DMS 273 (cell line): ENCODE results near the gene ETFBKMT.

Source experiments
- DNase-seq: peaks from one replicate; lab custom pipeline; 2025; ENCODE audit not compliant: unreplicated experiment; lab: John Stamatoyannopoulos, UW

Gene ETFBKMT, protein sequence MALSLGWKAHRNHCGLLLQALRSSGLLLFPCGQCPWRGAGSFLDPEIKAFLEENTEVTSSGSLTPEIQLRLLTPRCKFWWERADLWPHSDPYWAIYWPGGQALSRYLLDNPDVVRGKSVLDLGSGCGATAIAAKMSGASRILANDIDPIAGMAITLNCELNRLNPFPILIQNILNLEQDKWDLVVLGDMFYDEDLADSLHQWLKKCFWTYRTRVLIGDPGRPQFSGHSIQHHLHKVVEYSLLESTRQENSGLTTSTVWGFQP

DNA sequence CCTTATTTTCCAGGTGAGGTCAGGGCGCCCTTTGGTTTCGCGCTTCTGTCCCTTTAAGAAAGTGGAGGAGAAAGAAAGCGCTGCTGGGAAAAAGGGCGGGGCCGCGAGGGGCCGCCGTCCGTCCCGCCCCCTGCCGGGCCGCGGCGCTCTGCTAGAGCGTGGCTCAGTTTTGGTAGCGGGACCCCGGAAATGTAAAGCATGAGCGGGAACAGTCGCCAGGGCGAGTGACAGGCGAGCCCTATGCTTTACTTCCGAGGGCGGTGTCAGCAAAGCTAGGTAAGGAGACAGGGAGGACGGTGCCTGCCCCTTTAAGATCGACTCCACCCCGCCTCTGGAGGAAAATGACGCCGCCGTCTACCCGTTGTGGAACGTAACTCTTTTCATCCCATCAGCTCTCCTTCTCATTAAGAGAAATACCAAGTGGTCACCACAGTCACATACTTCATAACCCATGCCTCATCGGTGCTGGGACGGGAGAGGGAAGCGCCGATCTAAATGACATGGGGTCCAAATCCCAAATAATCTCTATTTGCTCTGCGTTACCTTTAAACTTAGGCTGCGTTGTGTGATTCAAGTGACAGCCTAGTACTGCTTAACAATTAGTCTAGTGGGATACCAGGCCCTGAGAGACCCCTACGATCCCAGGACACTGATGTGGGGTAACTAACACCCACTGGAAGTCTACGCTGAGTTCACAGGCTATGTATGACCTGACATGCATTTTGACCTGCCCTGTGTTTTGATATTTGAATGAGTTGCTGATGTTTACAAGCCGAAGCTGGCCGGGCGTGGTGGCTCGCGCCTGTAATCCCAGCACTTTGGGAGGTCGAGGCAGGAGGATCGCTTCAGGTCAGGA is at the start of gene ETFBKMT:
TSS of gene ETFBKMT (plus strand) at position 602 of the 856 bp plus-strand sequence. CDS start 2,266 bp downstream, outside the sequence.
- peak; percentile 94 for DNase-seq

DNA sequence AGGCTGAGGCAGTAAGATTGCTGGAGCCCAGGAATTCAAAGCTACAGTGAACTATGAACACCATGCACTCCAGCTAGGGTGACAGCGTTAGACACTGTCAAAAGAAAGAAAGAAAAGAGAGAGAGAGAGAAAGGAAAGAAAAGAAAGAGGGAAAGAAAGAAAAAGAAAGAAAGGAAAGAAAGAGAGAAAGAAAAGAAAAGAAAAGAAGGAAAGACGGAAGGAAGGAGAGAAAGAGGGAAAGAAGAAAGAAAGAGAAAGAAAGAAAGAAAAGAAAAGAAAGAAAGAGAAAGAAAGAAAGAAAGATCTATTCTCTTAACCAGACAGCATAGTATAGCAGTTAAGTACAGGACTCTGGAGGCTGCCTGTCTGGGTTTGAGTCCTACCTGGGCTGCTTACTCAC is 46.7 kb upstream of the ETFBKMT start:
- no peak for DNase-seq

DNA sequence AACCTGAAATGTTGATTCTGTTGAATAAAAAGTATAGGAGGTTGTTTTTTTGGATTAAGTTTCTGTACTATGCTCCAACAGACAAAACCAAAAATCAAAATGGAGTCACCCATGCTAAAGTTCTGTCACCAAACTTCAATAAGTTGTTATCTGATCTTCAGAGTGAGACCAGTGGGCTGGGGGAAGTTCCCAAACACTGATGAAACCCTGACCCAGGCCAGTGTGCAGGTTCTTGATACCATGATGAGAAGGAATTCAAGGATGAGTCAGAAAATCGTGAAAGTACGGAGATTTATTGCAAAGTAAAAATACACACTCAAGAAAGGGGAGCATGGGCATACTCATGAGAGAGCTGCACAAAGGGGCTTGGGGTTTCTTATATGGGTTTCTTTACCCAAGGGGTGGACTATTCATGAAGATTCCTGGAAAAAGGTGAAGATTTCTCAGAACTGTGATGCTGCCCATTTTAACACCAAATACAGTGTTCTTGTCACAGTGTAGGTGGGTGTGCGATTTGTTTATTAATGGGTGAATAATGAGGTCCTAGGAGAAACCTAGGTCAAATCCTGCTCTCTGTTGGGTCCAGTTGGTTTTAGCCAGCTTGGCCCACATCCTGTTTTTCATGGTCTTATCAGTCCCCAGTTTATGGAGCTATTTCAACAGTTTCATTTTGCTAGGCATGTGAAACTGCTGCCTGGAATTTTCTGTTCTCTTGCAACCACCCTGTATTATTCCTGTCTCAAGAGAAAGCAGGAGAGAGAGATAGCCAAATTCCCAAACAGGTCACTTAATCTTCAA is 41.1 kb upstream of the ETFBKMT start:
- no peak for DNase-seq

DNA sequence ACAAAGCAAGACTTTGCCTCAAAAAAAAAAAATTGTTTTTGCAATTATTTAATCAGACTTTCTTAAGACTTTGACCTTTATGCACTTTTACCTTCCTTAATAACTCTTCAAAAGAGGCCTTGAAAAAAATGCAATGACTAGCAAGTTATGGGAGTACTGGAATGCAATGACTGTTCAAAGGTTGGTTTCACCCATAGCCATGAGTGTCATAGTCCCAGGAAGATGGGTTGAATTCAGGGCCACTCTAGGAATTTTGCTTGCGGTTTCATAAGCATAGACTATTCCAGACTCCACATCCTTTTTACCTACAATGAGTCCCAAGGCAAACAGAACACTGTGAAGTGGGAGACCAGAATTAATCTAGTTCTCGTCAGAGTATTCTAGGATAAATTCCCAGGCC is 39.2 kb upstream of the ETFBKMT start:
- DNase-seq = no peak

DNA sequence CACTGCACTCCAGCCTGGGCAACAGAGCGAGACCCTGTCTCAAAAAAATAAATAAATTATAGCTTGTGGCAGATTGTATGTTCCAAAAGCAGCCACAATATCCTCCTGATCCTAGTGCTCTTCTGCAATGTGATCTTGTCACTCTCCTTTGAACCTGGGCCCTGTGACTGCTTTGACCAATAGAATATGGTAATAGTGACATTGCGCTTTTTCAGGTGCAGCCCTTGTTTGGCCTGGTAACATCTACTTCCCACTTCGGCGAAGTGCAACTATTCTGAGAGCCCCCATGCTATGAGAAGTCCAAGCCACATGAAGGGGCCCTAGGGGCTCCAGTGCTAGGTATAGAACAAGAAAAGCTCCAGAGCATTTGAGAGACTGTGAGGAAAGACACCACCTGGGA is 37.5 kb upstream of the ETFBKMT start:
- no peak for DNase-seq

DNA sequence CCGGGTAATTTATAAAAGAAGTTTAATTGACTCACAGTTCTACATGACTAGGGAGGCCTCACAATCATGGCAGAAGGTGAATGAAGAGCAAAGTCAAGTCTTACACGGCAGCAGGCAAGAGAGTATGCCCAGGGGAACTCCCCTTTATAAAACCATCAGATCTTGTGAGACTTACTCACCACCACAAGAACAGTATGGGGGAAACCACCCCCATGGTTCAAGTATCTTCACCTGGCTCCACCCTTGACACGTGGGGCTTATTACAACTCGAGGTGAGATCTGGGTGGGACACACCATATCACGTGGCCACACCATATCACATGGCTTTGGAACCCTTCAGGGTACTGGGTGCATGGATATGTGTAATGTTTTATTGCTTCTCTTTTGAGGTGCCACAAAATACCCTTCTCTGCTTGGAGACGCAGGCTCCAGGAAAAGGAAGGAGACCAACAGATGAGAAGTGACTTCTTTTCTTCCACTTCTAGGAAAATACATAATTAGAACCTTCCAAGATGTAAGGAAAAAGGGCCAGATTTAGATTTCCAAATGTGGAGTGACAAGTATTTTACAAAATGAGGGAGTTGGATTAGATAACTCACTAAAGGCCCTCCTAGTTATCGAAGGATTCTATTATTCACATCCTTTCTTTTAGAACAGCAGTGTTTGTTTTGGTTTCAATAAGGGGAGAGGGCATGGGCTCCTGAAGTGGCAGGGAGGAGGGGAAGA is 33.1 kb upstream of the ETFBKMT start:
- no peak for DNase-seq

DNA sequence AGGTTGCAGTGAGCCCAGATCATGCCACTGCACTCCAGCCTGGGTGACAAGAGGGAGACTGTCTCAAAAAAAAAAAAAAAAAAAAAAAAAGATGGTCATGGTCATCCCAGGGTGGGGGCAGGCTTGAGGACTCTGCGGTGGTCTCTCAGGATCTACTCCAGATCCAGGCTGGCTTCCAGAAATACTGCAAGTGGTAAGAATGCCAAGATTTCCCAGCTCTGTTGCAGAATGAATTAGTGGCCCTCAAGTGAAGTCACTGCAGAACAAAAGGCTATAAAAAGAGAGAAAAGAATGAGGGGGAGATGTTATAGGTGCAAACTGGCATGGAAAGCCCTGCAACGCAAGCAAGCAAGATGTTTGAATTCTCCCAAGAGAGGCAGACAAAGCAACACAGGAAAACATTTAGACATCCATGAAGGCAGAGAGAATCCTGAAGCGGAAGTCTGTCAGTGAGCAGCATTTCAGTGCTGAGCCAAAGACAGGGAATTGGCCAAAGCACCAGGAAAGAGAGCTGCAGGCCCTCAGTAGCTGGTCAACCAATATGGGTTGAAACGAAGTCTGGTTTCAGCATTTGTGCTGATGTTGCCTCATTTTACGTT is 31.9 kb upstream of the ETFBKMT start:
- DNase-seq = no peak

DNA sequence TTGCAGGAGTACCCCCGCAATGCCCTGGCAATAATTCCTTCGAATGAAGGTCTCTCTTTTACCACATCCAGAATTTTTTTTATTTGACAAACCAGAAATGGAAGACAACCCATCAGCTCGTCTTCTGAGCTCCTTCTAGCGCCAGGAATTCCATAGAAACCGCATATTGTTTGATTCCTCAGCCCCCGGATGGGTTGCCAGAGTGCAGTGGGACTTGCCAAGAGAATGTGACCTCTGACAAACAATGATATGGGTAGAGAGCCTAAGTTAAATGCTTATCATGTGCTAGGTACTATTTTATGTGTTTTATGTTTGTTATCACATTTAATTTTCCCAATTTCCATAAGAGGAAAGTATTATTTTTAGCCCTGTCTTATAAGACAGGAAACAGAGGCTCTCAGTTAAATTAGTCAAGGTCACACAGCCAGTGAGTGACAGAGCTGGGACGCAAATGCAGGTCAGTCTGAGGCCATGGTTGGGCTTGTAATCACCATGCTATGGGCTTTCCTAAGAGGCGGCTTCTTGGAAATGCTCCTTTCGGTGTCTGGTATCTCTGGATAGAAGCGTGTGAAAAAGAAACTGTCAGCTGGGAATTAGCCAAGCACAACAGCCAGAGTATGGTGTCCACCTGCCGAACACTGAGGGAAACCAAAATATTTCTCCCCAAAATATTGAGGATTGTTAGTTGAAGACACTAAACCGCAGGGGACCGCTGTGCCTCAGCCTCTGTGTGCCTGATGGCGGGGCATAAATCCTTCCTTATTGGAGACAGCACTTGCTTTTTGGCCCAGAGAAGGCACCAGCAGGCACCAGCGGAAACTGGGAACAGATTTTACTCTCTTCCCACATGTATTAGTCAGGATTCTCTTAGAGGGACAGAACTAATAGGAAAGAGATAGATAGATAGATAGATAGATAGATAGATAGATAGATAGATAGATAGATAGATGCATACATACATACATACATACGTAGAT is 29.4 kb upstream of the ETFBKMT start:
- DNase-seq = no peak

DNA sequence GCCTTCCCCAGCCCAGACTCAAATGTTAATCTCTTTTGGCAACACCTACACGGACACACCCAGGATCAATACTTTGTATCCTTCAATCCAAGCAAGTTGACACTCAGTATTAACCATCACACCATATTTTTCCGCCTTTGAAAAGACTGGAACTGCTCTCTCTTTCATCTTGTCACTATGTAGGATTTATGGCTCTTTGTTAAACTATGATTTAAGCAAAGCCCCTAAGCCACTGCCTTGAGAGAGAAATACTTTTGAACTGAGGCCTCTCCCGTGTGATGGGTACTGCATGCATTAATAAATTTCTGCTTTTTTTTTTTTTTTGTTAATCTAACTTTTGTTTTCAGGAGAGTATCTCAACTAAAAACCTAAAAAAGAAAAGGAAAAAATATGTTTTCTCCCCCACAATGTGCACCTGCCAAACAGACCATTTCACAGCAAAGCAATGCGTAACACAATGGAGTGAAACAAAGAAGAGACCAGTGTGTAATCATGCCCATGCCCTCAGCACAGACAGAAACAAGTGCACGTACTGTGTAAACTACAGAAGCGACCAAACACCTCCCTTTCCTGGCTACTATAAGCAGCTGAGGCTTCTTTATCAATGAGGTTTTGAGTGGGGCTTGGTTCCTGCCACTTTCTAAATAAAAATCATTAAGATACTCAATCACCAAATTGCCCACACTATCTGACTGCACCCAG is 28.3 kb upstream of the ETFBKMT start:
- no peak for DNase-seq

DNA sequence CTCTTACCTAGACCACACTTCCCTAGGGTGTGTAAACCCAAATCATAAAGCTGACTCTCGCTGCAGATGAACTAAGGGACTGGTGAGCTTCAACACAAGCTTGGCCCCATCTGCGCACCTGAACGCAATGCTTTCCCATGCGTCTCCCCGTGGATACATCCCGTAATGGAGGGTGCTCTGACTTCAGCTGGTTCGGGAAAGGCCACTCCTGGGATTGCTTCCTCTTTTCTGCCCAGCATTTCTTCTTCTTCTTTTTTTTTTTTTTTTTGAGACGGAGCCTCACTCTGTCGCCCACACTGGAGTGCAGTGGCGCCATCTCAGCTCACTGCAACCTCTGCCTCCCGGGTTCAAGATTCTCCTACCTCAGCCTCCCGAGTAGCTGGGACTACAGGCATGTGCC is 27.7 kb upstream of the ETFBKMT start:
- DNase-seq = no peak

DNA sequence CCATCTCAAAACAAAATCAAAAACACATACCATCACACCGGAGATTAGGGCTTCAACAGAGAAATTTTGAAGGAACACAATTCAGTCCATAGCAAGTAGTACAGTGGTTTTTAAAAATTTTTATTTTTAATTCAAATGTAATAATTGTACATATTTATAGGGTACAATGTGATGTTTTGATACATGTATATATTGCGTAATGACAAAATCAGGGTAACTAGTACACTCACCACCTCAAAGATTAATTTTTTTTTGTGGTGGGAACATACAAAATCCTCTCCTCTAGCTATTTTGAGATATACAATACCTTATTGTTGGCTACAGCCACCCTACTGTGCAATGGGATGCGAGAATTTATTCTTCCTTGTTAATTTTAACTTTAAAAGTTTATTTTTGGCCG is 26.0 kb upstream of the ETFBKMT start:
- DNase-seq = no peak

DNA sequence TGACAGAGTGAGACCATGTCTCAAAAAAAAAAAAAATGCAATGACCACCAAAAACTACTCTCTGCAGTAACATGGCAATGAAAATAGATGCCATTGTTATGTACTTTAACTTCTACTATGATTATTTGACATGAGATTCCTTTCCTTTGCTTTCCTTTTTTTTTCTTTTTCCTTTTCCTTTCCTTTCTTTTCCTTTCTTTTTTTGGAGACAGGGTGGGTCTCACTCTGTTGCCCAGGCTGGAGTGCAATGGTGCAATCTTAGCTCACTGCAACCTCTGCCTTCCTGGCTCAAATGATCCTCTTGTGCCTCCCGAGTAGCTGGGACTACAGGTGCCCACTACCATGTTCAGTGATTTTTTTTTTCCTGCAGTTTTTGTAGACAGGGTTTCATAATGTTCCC is 24.9 kb upstream of the ETFBKMT start:
- DNase-seq = no peak

DNA sequence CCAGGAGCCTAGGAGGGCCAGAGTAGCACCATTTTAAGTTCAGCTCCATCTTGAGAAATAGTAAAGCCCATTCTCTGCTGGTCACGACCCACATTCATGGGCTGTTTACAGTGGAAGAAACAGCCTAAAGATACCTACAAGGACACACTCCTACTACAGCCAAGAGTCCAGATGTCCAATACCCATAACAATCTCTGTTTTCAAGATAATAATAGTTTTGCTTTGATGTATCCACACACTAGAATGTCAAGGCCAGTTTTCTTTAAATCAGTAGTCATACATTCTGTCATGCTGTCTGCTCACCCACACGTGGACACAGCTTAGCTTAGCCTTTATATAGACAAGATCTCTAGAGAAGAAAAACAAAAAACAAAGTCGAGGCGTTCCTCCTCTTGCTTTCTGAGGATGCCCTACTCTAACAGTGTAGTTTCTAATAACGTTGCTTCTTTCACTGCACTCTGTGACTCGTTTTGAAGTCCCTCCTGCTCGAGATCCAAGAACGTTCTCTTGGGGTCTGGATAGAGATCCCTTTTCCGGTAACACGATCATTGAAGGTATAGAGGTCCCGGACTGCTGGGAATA is 17.9 kb upstream of the ETFBKMT start:
- no peak for DNase-seq

DNA sequence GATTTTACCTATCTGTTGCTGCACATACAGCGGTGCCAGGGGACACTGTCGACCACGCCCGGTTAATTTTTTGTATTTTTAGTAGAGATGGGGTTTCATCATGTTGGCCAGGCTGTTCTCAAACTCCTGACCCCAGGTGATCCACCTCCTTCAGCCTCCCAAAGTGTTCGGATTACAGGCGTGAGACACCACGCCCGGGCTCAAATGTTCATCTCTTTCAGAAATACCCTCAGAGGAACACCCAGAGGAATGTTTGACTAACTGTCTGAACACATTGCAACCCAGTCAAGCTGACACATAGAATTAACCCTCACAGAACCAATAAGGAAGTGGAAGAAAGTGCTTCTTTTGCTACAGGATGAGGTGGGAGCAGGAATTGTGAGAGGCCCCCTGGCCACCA is 15.0 kb upstream of the ETFBKMT start:
- DNase-seq = no peak

DNA sequence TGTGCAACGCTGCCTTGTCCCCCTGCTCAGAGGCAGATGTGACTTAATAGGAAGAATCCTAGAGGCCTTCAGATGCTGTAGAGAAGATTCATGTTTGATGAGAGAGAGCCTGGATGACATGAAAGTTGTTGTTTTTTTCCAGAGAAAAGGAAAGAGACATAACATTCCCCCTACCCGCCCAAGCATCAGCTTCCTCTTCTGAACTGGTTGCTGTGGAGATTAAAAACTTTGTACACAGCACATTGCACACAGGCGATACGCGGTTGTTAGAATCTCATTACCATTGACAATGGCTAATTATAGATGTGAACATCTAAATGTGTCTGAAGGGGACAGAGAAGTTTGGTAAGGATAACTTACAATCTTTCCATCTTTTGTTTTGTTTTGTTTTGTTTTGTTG is 13.6 kb upstream of the ETFBKMT start:
- no peak for DNase-seq

DNA sequence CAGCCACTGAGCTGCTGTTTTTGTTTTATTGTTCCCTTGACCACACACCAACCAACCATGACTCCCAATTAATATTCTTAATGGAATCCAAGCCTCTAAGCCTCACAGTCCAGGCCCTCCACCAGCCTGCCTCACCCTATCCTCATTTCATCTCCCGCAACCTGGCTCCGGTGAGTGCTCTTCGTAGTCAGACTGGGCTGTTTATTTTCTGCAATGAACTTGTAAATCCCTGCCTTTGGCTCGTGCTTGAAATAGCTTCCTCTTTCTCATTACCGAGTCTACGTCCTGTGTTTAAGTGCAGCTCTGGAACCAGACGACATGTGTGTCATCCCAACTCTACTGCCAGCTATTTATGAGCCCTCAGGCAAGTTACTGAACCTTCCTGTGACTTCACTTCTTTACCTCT is 12.4 kb upstream of the ETFBKMT start:
- no peak for DNase-seq

DNA sequence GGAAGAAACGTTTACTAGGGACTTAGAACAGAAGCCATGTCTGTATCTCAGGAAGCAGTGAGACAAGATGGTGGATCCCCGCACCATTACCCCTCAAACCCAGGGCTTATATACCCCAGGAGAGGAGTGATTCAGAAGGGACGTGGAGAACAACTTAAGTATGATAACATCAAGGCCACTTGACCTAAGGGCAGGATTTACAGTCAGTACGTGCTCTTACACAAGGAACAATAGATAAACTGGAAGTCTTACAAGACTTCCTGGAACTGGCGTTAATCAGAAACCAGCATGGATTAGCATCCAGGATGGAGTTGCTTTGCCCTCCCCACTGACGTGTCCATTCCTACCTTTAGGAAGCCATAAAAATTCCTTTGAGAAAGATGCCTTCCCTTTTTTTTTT is 8.6 kb upstream of the ETFBKMT start:
- no peak for DNase-seq

DNA sequence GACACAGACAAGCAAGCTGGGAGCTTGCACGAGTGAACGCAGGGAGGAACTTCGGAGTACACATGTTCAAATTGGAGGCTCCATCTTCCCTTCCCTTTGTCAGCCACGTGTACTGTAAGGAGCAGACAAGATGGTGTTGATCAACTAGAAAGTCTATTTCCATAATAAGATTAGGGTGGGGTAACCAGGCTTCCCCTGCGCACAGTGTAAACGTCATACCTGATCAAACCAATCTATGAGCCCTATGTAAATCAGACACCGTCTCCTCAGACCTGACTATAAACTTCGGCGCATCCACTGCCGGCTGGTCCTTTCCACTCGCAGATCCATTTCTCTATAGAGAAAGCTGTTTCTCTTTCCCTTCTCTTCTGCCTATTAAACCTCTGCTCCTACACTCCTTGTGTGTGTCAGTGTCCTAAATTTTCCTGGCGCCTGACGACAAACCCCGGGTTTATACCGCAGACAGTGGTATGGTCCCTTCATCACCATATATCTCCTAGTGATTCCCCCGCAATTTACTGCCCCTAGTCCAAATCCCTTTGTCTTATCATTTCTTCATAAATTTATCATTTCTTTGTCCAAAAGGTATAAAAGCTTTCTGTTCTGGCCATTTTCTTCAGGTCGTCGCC is 7.5 kb upstream of the ETFBKMT start:
- no peak for DNase-seq
